ENCODE results near the gene TSHZ2. TPM values are rescaled to one million over a fixed set of nuclear protein-coding genes. Genes with fewer than 3 reads are reported as not detected.

TSHZ2 gene
- total and polyA plus RNA-seq, 2 donors (not counting 3 experiments of a cell fraction or from before 2014, with no cell fraction given), result not detected

DNA sequence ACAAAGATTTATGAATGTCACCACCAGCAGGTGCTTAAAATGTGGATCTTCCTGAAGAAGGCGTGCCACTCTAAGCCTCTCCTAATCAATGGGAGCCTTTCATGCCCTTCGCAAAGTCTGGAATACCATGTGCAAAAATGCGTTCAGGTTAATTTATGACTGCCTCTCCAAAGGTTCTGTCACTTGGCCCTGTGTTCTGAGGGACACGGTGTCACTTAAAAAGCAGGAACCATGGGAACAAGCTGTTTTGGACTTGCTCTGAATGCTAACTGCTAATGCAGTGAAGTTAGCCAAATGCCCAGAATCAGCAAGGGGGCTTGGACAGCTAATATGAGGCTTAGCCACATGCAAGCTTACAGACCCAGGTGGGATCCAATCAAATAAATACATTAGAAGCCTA lies 250.3 kb downstream of the TSHZ2 start:
- no peak overlapping the region for H3K4me3 ChIP-seq (replicated peaks in 1 of 3; ENCODE audit: insufficient read depth in 1 of 3, low read depth in 1 of 3, low read length in 3 of 3)
- no peak overlapping the region for H3K4me2 ChIP-seq (ENCODE audit: insufficient read depth, low read length)
- ChIA-PET POLR2A (no interaction called here), CTCF (interaction anchor here (1.0 kb wide), 1 partner anchor 910 kb away, joined by 3 read pairs; no protein-coding TSS in a partner anchor)
- TF ChIP-seq FOS (IDR thresholded peaks at IDR 0.05; ENCODE audit: borderline replicate concordance, insufficient read depth, low read length), result no peak
- TF ChIP-seq, protein P1, sequence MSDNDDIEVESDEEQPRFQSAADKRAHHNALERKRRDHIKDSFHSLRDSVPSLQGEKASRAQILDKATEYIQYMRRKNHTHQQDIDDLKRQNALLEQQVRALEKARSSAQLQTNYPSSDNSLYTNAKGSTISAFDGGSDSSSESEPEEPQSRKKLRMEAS (IDR thresholded peaks at IDR 0.05; ENCODE audit: insufficient read depth, insufficient read length), result no peak
- no peak for TF ChIP-seq POLR2AphosphoS5 (IDR thresholded peaks at IDR 0.05; ENCODE audit: insufficient read depth, low read depth, low read length)
- TF ChIP-seq EZH2 (IDR thresholded peaks at IDR 0.05; ENCODE audit: borderline replicate concordance, low read depth, low read length, severe bottlenecking), result no peak
- no peak for TF ChIP-seq GATA2 (IDR thresholded peaks at IDR 0.05; ENCODE audit: insufficient read depth, insufficient read length, low read depth, low read length)
- TF ChIP-seq, protein P2, sequence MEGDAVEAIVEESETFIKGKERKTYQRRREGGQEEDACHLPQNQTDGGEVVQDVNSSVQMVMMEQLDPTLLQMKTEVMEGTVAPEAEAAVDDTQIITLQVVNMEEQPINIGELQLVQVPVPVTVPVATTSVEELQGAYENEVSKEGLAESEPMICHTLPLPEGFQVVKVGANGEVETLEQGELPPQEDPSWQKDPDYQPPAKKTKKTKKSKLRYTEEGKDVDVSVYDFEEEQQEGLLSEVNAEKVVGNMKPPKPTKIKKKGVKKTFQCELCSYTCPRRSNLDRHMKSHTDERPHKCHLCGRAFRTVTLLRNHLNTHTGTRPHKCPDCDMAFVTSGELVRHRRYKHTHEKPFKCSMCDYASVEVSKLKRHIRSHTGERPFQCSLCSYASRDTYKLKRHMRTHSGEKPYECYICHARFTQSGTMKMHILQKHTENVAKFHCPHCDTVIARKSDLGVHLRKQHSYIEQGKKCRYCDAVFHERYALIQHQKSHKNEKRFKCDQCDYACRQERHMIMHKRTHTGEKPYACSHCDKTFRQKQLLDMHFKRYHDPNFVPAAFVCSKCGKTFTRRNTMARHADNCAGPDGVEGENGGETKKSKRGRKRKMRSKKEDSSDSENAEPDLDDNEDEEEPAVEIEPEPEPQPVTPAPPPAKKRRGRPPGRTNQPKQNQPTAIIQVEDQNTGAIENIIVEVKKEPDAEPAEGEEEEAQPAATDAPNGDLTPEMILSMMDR (IDR thresholded peaks at IDR 0.05; ENCODE audit: extremely low read depth in 1 of 2, insufficient read depth in 1 of 2, low read depth in 1 of 2, low read length in 2 of 2), result no peak
- no peak for TF ChIP-seq MYC (IDR thresholded peaks at IDR 0.05; ENCODE audit: low read depth, low read length)
- TF ChIP-seq POLR2A (IDR thresholded peaks at IDR 0.05; ENCODE audit: low read depth, low read length), result no peak
- TF ChIP-seq JUN (IDR thresholded peaks at IDR 0.05; ENCODE audit: borderline replicate concordance, insufficient read depth, insufficient read length, low read depth), result no peak
- no peaks in the 10 kb centered on the region for H3K9me3 ChIP-seq (replicated peaks; ENCODE audit: control insufficient read depth, insufficient read depth, low read length)
- no peaks in the 10 kb centered on the region for H3K79me2 ChIP-seq (ENCODE audit: control insufficient read depth, insufficient read depth, low read length)
- no peak overlapping the region for H3K9ac ChIP-seq (replicated peaks; ENCODE audit: extremely low read depth, insufficient read depth, low read length)
- DNase-seq (ENCODE audit: low read depth, low spot score), result no peak
- no peak overlapping the region for H3K27ac ChIP-seq (ENCODE audit: insufficient read depth, low read depth, low read length)
- intact Hi-C loops (cut with micrococcal nuclease) (no loop called here), dilution Hi-C loops (cut with MboI; ENCODE audit: extremely low pct_ligation_motif_present, low sequenced_read_pairs) (no loop called here)
- H3K36me3 ChIP-seq (ENCODE audit: control insufficient read depth in 2 of 2, extremely low read depth in 1 of 2, insufficient read depth in 2 of 2, low read length in 2 of 2), result no peaks in the 10 kb centered on the region
- BruUV-seq (replicated peaks), result no TSS peak
- no peaks in the 10 kb centered on the region for H4K20me1 ChIP-seq (replicated peaks; ENCODE audit: control insufficient read depth, extremely low read depth, insufficient read depth, low read length)
- H3K9me1 ChIP-seq (replicated peaks; ENCODE audit: control insufficient read depth, extremely low read depth, insufficient read depth, low read length), result no peaks in the 10 kb centered on the region
- H2AFZ ChIP-seq (ENCODE audit: low read depth, low read length), result no peak overlapping the region
- no peak for FAIRE-seq
- no peaks in the 10 kb centered on the region for H3K27me3 ChIP-seq (ENCODE audit: control insufficient read depth in 2 of 2, insufficient read depth in 2 of 2, low read length in 2 of 2)
- H3K4me1 ChIP-seq (ENCODE audit: control insufficient read depth, extremely low read depth, insufficient read depth, low read length), result no peaks in the 10 kb centered on the region
